Heart left ventricle (tissue), 16 donors: ENCODE measurements around the gene RAPGEF3. TPM values are rescaled to one million over a fixed set of nuclear protein-coding genes. Genes with fewer than 3 reads are reported as not detected.

Source experiments
- ATAC-seq, 4 donors: fragments of 200-7000 bp; cut with Tn5 transposase; one replicate each; pipeline ENCODE4 v1.9.1; 2020 to 2022; ENCODE audit warnings: moderate library complexity in 4 of 4, mild to moderate bottlenecking in 3 of 4, moderate number of reproducible peaks in 1 of 4
- DNase-seq, 5 donors: peaks; one replicate each; pipeline ENCODE4 v3.0.0-alpha.2; 2020
- H3K27ac ChIP-seq, 12 donors: fragments of 200-600 bp; sonication (generic) in 4 of 12; one replicate each; pipeline versions ENCODE4 v1.5.0 to v1.8.0; 2016 to 2022; ENCODE audit warnings: mild to moderate bottlenecking in 2 of 12
- H3K27me3 ChIP-seq, 9 donors: fragments of 200-600 bp; sonication (generic) in 2 of 9; one replicate each; pipeline versions ENCODE4 v1.5.1 to v1.8.0; 2016 to 2022; ENCODE audit warnings: mild to moderate bottlenecking in 3 of 9
- H3K36me3 ChIP-seq, 9 donors: fragments of 200-600 bp; sonication (generic) in 2 of 9; one replicate each; pipeline versions ENCODE4 v1.5.0 to v1.8.0; 2018 to 2022; ENCODE audit warnings: mild to moderate bottlenecking in 2 of 9
- H3K4me1 ChIP-seq, 12 donors: fragments of 200-600 bp; sonication (generic) in 4 of 12; one replicate each; pipeline versions ENCODE4 v1.5.0 to v1.8.0; 2016 to 2022; ENCODE audit warnings: mild to moderate bottlenecking in 3 of 12
- H3K4me3 ChIP-seq, 12 donors: fragments of 200-600 bp; sonication (generic) in 4 of 12; one replicate each; pipeline versions ENCODE4 v1.5.0 to v1.8.0; 2017 to 2022; ENCODE audit warnings: mild to moderate bottlenecking in 9 of 12, moderate library complexity in 4 of 12
- H3K9me3 ChIP-seq, 12 donors: fragments of 200-600 bp; sonication (generic) in 4 of 12; one replicate each; pipeline versions ENCODE4 v1.5.0 to v1.8.0; 2016 to 2022; ENCODE audit warnings: mild to moderate bottlenecking in 1 of 12
- CTCF ChIP-seq, 12 donors: fragments of 200-600 bp; sonication (generic) in 4 of 12; IDR thresholded peaks; one replicate each; pipeline versions ENCODE4 v1.5.0 to v1.8.0; 2018 to 2022; ENCODE audit warnings: antibody characterized with exemption in 12 of 12, mild to moderate bottlenecking in 5 of 12
- POLR2A ChIP-seq, 2 donors: fragments of 450-650 bp; IDR thresholded peaks; one replicate each; pipeline ENCODE4 v1.6.1; 2017; ENCODE audit warnings: antibody characterized with exemption in 2 of 2, mild to moderate bottlenecking in 2 of 2, moderate library complexity in 2 of 2
- WGBS, 4 donors: extraction: QIAGEN DNeasy Blood & Tissue Kit in 2 of 4; methylation state at CpG; one replicate each; pipeline versions ENCODE4 v1.1.5 to v1.1.7; 2013 to 2018; 5-methylcytosine and 5-hydroxymethylcytosine counted together
- intact Hi-C, 10 donors: fragments of 100-400 bp; cut with DNase I; formaldehyde crosslinking; loops; one replicate each; pipeline versions ENCODE4 v1.11.1 to v1.14.2; 2022
- polyA plus RNA-seq, 2 donors: library from polyadenylated mRNA; stranded (reverse); fragments of 200-250 nt; gene quantifications; one replicate each; pipeline ENCODE4 v1.2.3, GENCODE V29; 2013
- total RNA-seq, 9 donors: library from RNA; depleted of rRNA in 2 of 9; stranded (reverse); fragments of >200 nt in 2 of 9; fragmentation: NEBNext Ultra II Directional in 3 of 9; extraction: Animal tissue kit (Norgen Biotek cat#: 25700) in 3 of 9; gene quantifications; one replicate each; pipeline versions ENCODE4 v1.1.0 to v1.2.4, GENCODE V29; 2016 to 2023
- donor health status: ischemic (EF 13 %, LVEDD 7.1; RV severe dilation, severe dysfunction).
- donor health status: healthy with polysubstance abuse.
- donor health status: DM: no; HTN: yes; CAD: no.
- donor health status: DM: no; HTN: no; CAD: no.
- donor health status: ischemic (EF 25% LVEDD 6.9; RV normal size, moderate dysfunction).
- donor health status: ischemic (EF 25% LVEDD 5.7; RV mildly dilated, moderate dysfunction).
- donor health status: healthy.
- donor health status: DM: yes; HTN: yes; CAD: no.
- donor health status: ischemic (EF 35%, LVEDD 5.7; RV mildly dilated, moderate dysfunction).
- donor health status: nonischemic (EF 11% LVEDD 7.7; RV severe dilation, severe dysfunction).
- donor health status: DM: yes; HTN: yes; CAD: no.
- donor health status: PGD.
- donor health status: ischemic (EF 29% LVEDD 5.4; RV normal size, mild dysfunction).
- donor health status: nonischemic (EF 23%, LVEDD 6.1; RV moderate dilation, normal function).

RAPGEF3 gene
- total and polyA plus RNA-seq, 11 donors = 14.5 to 62.1 (median 23.9) TPM

- H3K27me3 ChIP-seq = no peaks in the 10 kb centered on the region
- no peak for TF ChIP-seq POLR2A (IDR thresholded peaks at IDR 0.05)
- no peak for TF ChIP-seq CTCF (IDR thresholded peaks at IDR 0.05)
- intact Hi-C loops = no loop called here
- no peak overlapping the region for H3K27ac ChIP-seq
- H3K4me3 ChIP-seq = no peak overlapping the region
- ATAC-seq = no peak
- H3K4me1 ChIP-seq = peaks cover 1 to 37% (median 13%) of the 10 kb centered on the region in 12 donors
- H3K9me3 ChIP-seq = no peaks in the 10 kb centered on the region
- 76 to 88% (median 86%) methylated on average over 5 of the region's 5 CpGs for WGBS, 4 donors
- DNase-seq = peak in 1 of 5 donors; percentile 24
- H3K36me3 ChIP-seq = peaks cover 0 to 49% (median 12%) of the 10 kb centered on the region in 9 donors
Measured at GRCh38 chr12:47746073-47746472, 12.6 kb downstream of the RAPGEF3 start.

- H3K9me3 ChIP-seq = no peaks in the 10 kb centered on the region
- 52 to 60% (median 58%) methylated on average over 16 of the region's 16 CpGs for WGBS, 4 donors
- TF ChIP-seq POLR2A (IDR thresholded peaks at IDR 0.05) = no peak
- TF ChIP-seq CTCF (IDR thresholded peaks at IDR 0.05) = no peak
- ATAC-seq (peak in 2 of 4 donors; percentile 15 to 41), DNase-seq (peak in 2 of 5 donors; percentile 21 to 59)
- intact Hi-C loops = no loop called here
- H3K36me3 ChIP-seq = peaks cover 0 to 46% (median 12%) of the 10 kb centered on the region in 9 donors
- H3K27me3 ChIP-seq = no peaks in the 10 kb centered on the region
- H3K4me3 ChIP-seq = no peak overlapping the region
- H3K27ac ChIP-seq = no peak overlapping the region
- peaks cover 4 to 37% (median 18%) of the 10 kb centered on the region in 12 donors for H3K4me1 ChIP-seq
Measured at GRCh38 chr12:47745485-47746041, 13.1 kb downstream of the RAPGEF3 start.

- intact Hi-C loops = no loop called here
- peaks cover 4 to 43% (median 23%) of the 10 kb centered on the region in 12 donors for H3K4me1 ChIP-seq
- WGBS, 4 donors = 77 to 85% (median 79%) methylated on average over 8 of the region's 8 CpGs
Measured at GRCh38 chr12:47744778-47745436, 13.8 kb downstream of the RAPGEF3 start.

More at GRCh38 chr12:47744778-47745436, 13.8 kb downstream of the RAPGEF3 start:
- Histone ChIP-seq H3K4me3 (no peak overlapping the region), H3K27ac (no peak overlapping the region), H3K36me3 (peaks cover 0 to 39% (median 12%) of the 10 kb centered on the region in 9 donors), H3K9me3 (no peaks in the 10 kb centered on the region), H3K27me3 (no peaks in the 10 kb centered on the region)
- no peak for TF ChIP-seq POLR2A (IDR thresholded peaks at IDR 0.05)
- no peak for TF ChIP-seq CTCF (IDR thresholded peaks at IDR 0.05)
- ATAC-seq (no peak), DNase-seq (peak in 2 of 5 donors; percentile 9 to 31)
